RCC 7860 (cell line): Measurements from ENCODE around the gene CCBE1.

Experiments
- DNase-seq: peaks from one replicate; pipeline ENCODE4 v3.0.0-alpha.2; 2015; ENCODE audit warnings: low spot score
- FAIRE-seq: peaks from 2 replicates; lab custom pipeline; 2012; peaks lifted over from hg19 to GRCh38; lab: Jason Lieb, UNC

CCBE1 gene

DNA sequence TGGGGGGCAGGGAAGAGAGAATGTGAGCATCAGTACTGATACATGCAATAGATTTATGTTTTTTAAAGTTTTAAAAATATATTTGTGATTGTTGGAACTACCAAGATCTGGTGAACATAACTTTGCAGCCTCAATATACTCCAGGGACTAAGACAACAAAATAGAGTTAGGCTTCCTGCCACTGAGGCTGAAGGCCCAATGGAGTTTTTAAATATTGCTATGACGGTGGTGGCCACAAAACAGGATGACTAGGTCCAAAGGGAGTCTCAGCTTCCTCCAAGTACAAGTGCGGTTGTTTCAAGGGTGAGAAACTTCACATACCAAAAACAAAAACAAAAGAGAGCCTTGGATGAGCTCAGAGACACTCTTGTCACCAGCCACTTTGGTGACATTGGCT lies 72.9 kb downstream of the CCBE1 start:
- DNase-seq, result no peak
- no peak for FAIRE-seq

DNA sequence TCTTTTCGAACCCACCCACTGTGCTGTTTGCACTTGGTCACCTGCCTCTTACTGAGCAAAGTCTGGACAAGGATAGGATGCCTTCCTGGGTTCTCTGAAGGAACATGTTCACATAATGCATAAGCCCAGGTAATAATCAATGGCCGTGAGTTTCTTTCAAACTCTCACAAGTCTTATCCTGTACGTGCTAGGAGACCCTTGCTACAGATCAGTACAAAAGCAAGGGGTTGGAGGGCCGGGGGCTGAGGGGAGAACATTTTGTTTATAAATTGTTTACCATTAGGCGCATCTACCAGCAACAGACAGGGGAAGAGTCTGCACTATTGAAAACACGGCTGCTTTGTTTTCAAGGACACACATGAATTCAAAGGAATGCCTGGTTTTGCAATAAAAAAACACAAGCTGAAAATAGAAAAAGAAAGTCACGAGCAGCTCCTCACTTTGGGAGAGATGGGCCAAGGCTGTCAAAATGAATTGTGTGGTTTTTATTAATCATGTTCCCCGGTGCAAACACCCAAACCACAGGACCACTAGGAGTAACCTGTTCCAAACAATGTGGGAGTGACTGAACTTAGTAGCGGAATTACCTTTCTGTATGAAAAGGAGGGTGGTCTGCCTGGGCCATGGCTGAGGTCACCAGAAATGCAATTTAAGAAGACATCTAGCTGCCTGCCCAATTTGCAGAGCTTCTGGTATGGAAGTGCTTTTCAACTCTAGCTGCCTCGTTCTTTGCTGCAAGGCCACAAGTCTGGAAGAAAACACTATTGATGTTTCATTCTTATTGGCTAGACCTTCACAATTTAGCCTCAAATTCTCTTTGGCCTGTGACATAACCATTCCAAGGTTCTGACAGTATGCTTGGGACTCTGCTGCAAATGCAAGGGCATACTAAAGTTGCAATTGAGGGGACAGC lies 73.5 kb downstream of the CCBE1 start:
- no peak for DNase-seq
- FAIRE-seq, result no peak

DNA sequence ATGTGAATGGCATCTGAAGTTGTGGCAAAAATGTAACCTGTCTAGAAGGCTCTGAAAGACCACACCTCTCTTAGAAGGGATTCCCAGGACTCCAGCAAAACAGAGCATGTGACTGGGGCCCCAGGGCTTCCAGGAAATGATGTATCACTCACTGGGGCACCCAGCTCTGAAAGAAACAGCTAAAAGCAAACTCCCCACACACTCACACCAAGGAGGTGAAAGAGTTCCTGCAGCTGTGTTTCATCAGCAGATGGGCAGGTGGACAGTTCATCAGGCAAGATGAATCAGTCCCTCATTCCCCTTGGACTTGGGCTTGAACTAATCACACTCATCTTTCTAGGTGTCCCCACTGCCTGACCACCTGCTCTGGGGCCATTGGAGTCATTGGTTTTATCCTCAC lies 76.2 kb downstream of the CCBE1 start:
- FAIRE-seq (no peak), DNase-seq (no peak)

DNA sequence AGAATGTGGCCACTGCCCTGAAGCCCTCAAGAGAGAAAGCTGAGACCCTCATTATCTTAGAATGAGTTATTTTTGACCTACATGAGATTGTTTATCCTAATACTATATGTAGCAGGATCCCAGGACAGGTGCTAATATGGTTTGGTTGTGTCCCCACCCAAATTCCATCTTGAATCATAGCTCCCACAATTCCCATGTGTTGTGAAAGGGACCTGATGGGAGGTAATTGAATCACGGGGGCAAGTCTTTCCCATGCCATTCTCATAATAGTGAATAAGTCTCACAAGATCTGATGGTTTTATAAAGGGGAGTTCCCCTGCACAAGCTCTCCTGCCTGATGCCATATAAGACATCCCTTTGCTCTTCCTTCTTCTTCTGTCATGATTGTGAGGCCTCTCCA lies 76.8 kb downstream of the CCBE1 start:
- FAIRE-seq (no peak), DNase-seq (no peak)

DNA sequence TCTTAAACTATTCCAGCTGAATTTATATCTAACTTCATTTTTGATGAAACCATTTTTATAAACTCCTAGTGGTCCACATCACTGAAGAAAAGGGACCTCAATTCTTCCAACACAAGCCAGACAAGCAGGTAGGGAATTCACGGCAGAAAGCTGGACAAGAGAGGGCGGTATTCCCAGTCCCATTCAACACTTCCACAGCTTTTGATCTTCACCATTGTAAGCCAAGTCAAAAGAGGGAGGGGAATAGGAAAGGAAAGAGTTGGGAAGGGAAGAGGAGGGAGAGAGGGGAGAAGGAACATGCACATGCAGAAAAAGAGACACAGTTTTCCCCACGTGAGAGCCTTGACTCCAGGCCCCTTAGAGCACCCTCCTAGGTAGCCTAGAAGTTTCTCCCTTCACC lies 77.4 kb downstream of the CCBE1 start:
- FAIRE-seq (no peak), DNase-seq (no peak)

DNA sequence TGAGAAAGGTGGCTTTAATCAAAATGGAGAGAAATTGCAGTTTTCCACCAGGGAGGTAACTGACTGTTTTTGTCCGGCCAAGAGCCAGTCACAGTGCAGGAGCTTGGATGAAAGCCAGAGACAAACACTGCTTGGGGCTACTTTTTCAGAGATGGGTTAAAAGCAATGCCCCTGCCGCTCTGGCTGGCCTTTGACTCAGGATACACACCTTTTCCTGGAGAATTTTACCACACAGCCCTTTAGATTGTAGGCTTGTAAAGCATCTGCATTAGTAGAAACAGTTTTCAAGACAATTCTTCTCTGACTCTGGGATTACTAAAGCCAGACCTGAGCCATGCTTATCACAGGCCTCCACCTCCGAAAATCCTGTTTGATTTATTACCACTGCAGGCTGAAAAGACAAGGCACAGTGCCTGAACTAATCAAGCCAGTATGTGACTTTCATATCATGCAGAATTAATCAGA lies 79.7 kb downstream of the CCBE1 start:
- FAIRE-seq (no peak), DNase-seq (no peak)

DNA sequence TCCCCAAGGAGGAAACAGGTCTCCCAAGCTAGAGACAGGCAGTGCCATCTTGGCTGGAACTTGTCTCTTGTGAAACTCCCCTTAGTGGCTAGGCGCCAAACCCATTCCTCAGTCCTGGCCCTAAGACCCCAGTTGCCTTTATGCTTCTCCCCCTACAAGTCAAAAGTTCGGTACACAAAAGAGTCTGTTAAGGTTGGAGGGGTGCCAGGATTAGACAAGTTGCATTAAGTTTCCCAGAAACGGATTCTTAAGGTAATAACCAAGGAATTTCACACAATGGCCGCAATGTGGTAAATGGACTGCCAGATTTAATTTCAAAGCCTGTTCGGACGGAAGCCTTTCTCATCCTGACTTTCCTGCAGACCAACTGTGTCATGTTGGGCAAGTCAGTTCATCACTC lies 80.7 kb downstream of the CCBE1 start:
- no peak for FAIRE-seq
- DNase-seq, result no peak

DNA sequence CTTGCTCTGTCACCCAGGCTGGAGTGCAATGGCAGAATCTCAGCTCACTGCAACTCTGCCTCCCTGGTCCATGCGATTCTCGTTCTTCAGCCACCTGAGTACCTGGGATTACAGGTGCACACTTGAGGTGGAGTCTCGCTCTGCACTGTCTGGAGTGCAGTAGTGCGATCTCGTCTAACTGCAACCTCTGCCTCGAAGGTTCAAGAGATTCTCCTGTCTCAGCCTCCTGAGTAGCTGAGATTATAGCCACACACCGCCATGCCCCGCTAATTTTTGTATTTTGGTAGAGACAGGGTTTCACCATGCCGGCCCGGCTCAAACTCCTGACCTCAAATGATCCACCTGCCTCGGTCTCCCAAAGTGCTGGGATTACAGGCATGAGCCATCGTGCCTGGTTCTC lies 83.3 kb downstream of the CCBE1 start:
- no peak for DNase-seq
- no peak for FAIRE-seq

DNA sequence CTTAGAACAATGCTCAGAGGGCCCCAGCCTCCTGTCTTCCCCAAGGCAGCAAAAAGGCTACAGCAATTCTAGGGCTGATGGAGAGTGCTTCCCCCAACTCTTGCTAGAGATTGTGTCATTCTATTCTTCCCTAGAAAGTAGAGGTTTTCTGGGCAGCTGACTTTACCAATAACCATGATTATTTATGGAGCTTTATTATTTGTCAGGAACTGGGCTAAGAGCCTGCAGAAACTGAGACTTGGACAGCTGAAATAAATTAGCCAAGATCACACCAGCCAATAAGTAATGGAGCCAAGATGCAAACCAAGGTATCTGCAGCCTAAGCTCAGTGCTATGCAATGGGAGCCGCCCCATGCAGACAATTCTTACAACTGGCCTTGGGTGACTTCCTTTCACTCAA lies 84.8 kb downstream of the CCBE1 start:
- FAIRE-seq (no peak), DNase-seq (no peak)

DNA sequence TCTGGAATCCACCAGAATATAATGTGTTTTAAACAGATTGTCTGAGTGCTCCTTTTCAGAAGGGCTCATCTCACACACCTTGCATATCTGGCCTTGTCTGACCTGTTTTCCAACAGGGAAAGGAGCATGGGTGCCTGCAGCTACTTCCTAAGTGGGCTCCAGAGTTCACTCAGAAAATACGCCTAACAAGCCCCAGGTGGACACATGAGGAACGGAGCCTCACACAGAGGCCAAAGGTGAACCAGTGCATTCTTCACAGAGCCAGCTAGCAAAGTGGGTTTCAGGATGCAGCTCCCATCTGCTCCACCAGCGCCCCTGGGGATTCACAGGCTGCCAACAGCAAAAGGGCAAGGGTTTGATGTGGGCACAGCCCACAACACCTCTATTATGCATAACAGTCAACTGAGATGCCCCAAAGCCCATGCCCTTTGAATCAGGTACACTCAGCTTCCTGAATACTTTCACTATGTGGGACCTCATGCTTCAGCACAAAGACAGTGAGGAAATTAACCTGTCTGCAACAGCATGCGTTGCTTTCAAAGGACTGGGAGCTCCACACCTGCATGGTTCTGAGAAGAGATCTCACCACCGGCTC lies 86.6 kb downstream of the CCBE1 start:
- no peak for DNase-seq

DNA sequence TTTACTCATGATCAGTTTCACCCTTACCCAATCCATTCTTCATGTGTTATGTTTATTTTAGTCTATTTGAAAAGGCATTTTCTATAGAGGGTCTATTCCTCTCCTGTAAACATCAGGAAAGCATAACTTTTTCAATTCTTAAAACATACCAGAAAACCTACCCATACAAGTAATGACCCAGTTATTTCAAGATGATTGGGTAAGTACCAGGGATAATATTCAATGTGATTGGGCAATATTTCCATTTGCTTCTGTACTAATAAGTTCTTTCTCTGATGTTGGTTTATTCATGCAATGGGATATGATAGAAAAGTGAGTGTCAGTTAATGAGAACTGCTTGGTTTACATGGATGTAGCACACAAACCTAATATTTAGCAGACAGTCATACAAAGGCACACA lies 87.6 kb downstream of the CCBE1 start:
- no peak for FAIRE-seq
- no peak for DNase-seq

More for the DNA sequence above, 86.6 kb downstream of the CCBE1 start:
- no peak for FAIRE-seq

DNA sequence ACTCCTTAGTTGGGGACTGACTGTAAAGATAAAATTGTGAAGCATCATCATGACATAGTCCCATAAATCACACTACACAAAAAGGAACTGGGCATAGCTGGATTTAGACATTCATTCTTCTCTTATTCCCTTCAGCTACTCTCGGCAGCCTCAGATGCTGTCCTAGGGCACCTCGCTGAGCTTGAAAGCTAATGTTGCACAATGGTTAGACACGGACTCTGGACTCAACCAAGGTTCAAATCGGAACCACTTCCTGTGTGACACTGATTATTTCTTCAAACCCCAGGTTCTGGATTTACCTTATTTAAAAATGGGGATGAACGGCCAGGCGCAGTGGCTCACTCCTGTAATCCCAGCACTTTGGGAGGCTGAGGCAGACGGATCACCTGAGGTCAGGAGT lies 89.8 kb downstream of the CCBE1 start:
- no peak for DNase-seq
- FAIRE-seq, result no peak

DNA sequence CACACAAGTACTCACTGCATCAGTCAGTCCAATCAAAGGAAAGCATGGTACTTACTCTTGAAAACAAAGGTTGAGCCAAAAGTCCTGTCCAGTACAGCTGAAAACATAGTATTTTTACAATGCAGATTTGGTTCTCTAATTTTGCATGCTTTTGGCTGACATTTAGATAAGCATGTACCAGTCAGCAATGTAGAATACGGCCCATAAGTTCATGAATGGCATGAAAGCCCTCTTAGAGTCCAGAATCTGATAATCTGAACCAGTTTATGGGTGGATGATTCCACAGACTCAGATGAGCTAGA lies 90.2 kb downstream of the CCBE1 start:
- DNase-seq (no peak), FAIRE-seq (no peak)

DNA sequence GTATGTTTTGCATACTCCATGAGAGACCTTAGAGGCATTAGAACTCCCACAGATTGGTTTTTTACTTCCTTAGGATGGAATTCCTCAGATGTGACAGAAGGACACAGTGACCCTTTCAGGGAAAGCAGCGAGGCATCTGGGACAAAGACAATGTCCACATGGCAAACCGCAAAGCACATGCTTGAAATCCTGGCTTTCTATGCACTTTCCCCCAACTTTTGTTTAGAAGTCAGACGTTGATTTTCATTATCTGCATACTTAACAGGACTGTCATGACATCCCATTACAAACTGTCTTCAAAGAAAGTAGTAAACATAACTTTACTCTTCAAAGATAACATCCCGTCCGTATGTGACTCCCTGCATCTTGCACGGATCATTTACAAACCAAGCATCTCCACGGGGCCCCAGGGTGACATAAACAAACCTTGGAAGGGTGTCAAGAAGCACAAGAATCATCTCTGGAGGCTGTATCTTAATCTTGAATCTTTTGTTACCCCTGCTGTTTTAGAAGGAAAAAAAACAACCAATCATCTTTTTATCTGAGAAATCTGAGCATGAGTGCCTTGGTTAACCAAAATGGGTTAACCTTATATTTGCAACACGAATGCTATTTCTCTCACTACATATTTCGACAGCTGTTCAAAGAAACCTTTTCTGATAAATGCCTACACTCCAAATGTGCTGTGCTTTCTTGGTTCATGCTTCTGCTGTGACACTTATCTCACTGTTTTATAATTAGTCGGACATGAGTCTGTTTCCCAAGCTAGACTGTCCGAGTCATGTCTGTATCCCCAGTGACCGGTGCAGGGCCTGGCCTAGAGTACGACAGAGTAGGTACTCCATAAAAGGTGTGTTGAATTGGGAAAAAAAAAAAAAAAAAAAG lies 90.8 kb downstream of the CCBE1 start:
- FAIRE-seq (no peak), DNase-seq (peak; percentile 31)

DNA sequence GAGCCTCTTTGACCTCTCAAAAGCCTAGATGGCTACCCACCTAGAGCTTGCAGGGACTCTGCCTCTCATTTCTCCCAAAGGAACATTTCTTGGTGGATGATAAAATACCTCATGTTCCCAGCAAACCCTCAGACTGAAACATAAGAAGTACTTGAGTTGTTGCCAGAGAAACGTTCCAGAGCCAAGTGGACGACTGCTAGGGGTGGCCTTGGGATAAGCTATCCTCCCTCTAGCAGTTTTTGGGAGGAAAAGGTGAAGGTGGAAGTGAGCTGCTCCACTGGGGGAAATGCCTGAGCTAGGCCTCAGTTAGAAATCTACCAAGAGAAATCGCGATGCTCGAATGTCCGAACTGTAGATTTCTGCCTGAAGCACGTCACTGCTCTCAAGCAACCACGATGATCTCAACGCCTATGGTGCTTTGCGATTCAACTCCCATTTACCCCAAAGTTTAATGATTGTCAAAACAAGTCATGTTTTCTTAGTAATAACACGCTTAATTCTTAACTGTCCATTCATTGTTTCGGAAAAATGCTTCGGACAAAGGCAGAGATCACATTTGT lies 91.5 kb downstream of the CCBE1 start:
- peak; percentile 66 for FAIRE-seq
- DNase-seq, result peak; percentile 75

DNA sequence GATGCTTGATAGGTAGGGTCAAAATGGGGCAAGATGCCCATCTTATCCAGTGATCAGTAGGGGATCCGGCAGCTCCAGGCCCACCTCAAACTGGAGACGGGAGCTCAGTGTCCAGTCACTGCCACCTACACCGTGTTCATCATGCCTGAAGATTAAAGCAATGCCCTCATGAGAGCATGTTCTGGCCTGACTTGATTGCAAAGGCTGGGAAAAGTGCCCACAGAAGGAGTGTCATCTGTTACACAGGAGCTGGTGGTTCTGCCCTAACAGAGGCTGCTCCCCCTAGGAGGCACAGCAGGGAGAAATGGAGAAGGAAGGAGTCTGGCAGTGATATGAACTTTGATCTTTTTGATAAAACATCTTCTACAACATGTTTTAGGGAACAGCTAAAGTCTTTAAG lies 92.3 kb downstream of the CCBE1 start:
- no peak for FAIRE-seq
- no peak for DNase-seq

DNA sequence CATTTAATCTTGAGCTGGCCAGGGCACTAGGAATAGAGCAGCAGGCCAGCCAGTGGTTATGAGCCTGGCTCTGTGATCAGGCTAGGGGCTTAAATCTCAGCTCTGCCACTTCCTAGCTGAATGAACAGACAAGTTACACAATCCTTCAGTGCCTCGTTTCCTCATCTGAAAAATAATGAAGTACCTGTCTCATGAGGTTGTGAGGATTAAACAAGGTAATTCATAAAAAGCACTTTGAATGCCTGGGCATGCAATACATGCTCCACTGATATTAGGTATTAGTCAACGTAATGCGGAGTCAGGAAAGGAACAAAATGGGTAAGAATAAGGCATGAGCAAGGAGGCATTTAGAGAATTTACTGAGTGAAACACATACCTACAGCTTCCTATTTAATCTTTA lies 100.2 kb downstream of the CCBE1 start:
- FAIRE-seq (no peak), DNase-seq (no peak)

DNA sequence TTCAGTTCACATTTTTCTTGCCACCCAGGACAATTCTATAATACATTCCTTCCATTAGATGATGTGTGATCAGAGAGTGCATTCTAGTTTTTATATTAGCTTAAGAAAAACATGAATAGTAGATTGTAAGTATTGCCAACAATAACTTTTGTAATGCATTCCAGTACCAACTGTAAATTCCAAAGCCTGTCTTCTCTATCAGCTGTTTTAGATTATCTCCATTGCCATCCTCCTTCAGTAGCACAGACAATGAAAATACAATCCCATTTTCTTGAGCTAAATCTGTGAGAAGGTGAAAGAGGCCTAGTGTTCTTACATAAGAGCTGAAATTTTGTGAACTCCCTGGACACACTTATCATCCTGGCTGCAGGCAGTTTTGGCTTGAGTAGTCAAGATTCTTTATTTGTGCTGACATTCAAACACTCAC lies 103.9 kb downstream of the CCBE1 start:
- DNase-seq (no peak), FAIRE-seq (no peak)

DNA sequence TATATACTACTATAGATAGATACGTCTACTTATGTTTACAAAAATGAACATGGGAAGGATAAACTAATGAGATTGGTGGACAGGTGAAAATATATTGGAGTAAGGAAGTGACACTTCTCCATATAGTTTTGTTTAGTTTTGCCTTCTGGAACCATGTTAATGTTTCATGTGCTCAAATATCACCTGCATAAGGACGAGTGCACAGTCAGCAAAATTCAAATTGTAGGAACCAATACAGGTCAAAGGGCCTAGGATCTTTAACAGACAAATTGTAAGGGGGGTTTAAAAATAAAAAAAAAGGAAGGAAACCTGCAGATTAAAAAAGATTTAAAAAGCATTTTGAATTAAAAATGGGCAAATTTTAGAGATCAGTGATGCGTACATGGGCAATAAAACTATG lies 104.6 kb downstream of the CCBE1 start:
- no peak for DNase-seq
- FAIRE-seq, result no peak

DNA sequence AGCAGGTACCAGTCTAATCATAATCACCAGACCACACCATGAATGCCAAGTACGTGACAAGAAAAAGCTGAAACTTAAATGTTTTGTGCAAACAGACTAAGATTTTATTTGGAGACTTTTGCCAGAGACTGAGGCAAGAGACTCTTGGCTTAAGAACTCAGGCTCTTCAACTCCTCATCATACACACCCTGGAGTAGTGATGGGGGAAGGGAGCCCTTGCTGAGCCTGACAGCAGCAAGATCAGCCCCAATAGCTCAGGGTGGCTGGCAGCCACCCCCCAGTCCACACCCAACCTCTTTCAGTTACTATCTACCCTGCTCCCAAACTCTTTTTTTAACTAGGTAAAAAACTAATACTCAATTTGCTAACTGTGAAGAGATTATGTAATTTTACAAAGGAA lies 114.8 kb downstream of the CCBE1 start:
- FAIRE-seq (no peak), DNase-seq (no peak)

DNA sequence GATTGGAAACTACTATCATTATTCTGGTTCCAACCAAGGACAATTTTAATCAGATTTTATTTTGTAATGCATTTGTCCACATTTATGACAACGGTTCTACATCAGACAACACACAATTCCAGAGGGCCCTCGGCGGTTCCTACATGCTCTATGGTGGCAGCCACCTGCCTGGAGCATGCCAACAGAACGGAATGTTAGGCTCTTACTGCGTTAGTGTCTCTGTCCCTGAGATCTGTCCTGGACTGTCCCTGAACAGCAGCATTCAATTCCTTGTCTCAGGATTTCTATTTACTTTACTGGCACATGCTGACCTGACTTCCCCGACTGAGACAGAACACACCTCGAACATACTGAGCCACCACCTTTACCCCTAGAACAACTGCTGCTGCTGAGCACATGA lies 117.7 kb downstream of the CCBE1 start:
- DNase-seq (no peak), FAIRE-seq (no peak)

DNA sequence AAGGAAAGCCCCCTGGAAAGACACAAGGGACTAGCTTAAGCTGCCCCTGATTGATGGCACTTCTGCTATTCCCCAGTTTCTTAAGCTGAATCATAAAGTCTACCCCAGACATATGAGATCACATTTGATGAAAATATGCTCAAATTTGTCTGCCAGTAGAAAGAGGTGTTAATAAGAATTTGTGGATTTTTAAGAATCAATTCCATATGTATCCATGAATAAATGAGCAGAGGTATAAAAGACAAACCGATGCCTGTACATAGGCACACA lies 119.9 kb downstream of the CCBE1 start:
- no peak for FAIRE-seq
- no peak for DNase-seq
